Adrenal gland (tissue), 12 donors: ENCODE results near the gene ADGRA1. TPM values are rescaled to one million over a fixed set of nuclear protein-coding genes. Genes with fewer than 3 reads are reported as not detected.

ENCODE experiments used
- DNase-seq, 7 donors: peaks; one replicate each; pipeline ENCODE4 v3.0.0-alpha.2; 2019 to 2020
- H3K27ac ChIP-seq, 5 donors: fragments of 200-600 bp; sonication (generic) in 4 of 5; 1 replicate in 3 of 5; 2 replicates in 2 of 5; pipeline versions ENCODE4 v1.5.1 to v1.8.0; 2016 to 2020; ENCODE audit warnings: mild to moderate bottlenecking in 1 of 5
- H3K27me3 ChIP-seq: fragments of 200-600 bp; 2 replicates; pipeline ENCODE4 v1.8.0; 2021
- H3K36me3 ChIP-seq, 2 donors: fragments of 200-600 bp; replicated peaks in 1 of 2; 1 replicate in 1 of 2; 2 replicates in 1 of 2; pipeline versions ENCODE4 v1.5.1 to v1.8.0; 2018 to 2022
- H3K4me1 ChIP-seq, 2 donors: fragments of 200-600 bp; replicated peaks in 1 of 2; 1 replicate in 1 of 2; 2 replicates in 1 of 2; pipeline versions ENCODE4 v1.5.1 to v1.8.0; 2018 to 2021
- H3K4me3 ChIP-seq, 4 donors: fragments of 200-600 bp; sonication (generic) in 3 of 4; one replicate each; pipeline ENCODE4 v1.5.1; 2016 to 2018
- H3K9me3 ChIP-seq, 3 donors: fragments of 200-600 bp; sonication (generic) in 1 of 3; replicated peaks in 1 of 3; 1 replicate in 2 of 3; 2 replicates in 1 of 3; pipeline versions ENCODE4 v1.5.1 to v1.8.0; 2016 to 2021
- POLR2A ChIP-seq, 2 donors: fragments of 450-650 bp; IDR thresholded peaks; one replicate each; pipeline ENCODE4 v1.6.1; 2017; ENCODE audit warnings: antibody characterized with exemption in 2 of 2, mild to moderate bottlenecking in 2 of 2, moderate library complexity in 1 of 2
- WGBS, 4 donors: extraction: QIAGEN DNeasy Blood & Tissue Kit in 2 of 4; methylation state at CpG; one replicate each; pipeline versions ENCODE4 v1.1.5 to v1.1.7; 2013 to 2017; 5-methylcytosine and 5-hydroxymethylcytosine counted together
- intact Hi-C, 2 donors: fragments of 100-400 bp; cut with DNase I; formaldehyde crosslinking; loops; one replicate each; pipeline versions ENCODE4 v1.14.1 to v1.15.0; 2022 to 2023
- polyA plus RNA-seq, 3 donors: library from polyadenylated mRNA; stranded (reverse); fragments of 200-250 nt in 2 of 3; fragments of 350-450 nt in 1 of 3; fragmentation: Illumina TruSeq in 1 of 3; extraction: RNeasy Lipid Tissue Mini Kit (QIAGEN cat#74804) in 1 of 3; gene quantifications; one replicate each; pipeline ENCODE4 v1.2.3, GENCODE V29; 2013 to 2014
- total RNA-seq, 9 donors: library from RNA; depleted of rRNA in 4 of 9; stranded (reverse); fragments of >200 nt in 4 of 9; fragments of 120-200 nt in 1 of 9; fragmentation: NEBNext Ultra II Directional in 1 of 9; extraction: Animal tissue kit (Norgen Biotek cat#: 25700) in 1 of 9; gene quantifications; one replicate each; pipeline versions ENCODE4 v1.1.0 to v1.2.4, GENCODE V29; 2013 to 2023
- TF ChIP-seq, protein P1 (sequence below), 6 experiments: fragments of 450-650 bp in 4 of 6; fragments of 200-600 bp in 2 of 6; sonication (generic) in 1 of 6; IDR thresholded peaks; 1 replicate in 5 of 6; 2 replicates in 1 of 6; pipeline versions ENCODE4 v1.5.1 to v1.8.0; 2016 to 2021; ENCODE audit warnings: antibody characterized with exemption in 6 of 6, mild to moderate bottlenecking in 2 of 6, moderate library complexity in 1 of 6
- donor health status: healthy with polysubstance abuse.
- donor health status: Bipolar disorder and iron deficiency.
- donor health status: DM: yes; HTN: yes; CAD: no.
- donor health status: DM: no; HTN: no; CAD: no.
- donor health status: DM: no; HTN: no; CAD: no.
- donor health status: DM: yes; HTN: yes; CAD: no.

Gene ADGRA1
- total and polyA plus RNA-seq, 12 donors, result 0.06 to 8.2 (median 2.7) TPM; not detected in 2

- Histone ChIP-seq H3K36me3 (no peaks in the 10 kb centered on the region), H3K4me3 (no peak overlapping the region), H3K27me3 (peaks cover 12% of the 10 kb centered on the region), H3K4me1 (no peaks in the 10 kb centered on the region), H3K27ac (no peak overlapping the region), H3K9me3 (no peaks in the 10 kb centered on the region)
- 79 to 88% (median 86%) methylated on average over 22 to 30 of the region's 30 CpGs for WGBS, 4 donors
- no peak for TF ChIP-seq POLR2A (IDR thresholded peaks at IDR 0.05)
- TF ChIP-seq, protein P1, sequence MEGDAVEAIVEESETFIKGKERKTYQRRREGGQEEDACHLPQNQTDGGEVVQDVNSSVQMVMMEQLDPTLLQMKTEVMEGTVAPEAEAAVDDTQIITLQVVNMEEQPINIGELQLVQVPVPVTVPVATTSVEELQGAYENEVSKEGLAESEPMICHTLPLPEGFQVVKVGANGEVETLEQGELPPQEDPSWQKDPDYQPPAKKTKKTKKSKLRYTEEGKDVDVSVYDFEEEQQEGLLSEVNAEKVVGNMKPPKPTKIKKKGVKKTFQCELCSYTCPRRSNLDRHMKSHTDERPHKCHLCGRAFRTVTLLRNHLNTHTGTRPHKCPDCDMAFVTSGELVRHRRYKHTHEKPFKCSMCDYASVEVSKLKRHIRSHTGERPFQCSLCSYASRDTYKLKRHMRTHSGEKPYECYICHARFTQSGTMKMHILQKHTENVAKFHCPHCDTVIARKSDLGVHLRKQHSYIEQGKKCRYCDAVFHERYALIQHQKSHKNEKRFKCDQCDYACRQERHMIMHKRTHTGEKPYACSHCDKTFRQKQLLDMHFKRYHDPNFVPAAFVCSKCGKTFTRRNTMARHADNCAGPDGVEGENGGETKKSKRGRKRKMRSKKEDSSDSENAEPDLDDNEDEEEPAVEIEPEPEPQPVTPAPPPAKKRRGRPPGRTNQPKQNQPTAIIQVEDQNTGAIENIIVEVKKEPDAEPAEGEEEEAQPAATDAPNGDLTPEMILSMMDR (IDR thresholded peaks at IDR 0.05), result no peak
- DNase-seq, result no peak
- intact Hi-C loops, result no loop called here
Observed at GRCh38 chr10:133076274-133077038, 11.3 kb upstream of the ADGRA1 start.

DNA sequence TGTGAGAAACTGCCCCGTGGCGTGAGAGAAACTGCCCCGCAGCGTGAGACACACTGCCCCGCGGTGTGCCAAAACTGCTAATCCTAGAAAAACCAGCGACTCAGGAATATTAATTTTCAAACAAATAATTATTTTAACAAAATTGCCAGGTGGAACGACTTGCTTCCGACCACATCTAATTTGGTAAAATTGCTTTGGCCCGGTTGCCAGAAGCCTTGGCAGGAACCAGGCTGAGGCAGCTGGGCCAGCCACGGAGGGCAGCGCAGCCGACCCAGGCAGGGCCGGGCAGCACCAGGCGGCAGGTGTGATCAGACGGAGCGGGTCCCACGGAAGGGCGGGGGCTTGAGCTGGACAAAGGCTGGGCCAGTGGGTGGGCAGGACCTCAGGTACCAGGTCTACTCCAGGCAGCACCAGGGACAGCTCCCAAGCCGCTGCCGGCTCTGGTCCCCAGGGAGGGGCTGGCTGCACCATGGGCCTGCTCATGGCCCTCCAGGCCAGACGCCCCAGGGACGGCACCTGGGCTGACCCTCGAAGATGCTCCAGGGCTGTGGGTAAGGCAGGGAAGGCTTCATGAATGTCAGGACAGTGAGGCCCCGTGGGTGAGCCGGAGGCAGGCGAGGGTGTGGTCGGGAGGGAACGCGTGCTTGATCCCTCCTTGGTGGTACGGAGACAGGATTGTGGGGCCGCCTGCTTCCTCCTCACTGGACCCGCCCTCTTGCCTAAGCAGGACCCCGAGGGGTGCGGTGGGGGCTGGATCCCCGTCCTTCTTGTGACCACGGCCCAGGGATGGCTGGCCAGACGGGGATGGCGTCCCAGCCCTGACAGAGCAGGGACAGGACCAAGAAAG is 7.7 kb upstream of the ADGRA1 start:
- Histone ChIP-seq H3K36me3 (no peaks in the 10 kb centered on the region), H3K27ac (no peak overlapping the region), H3K4me1 (no peaks in the 10 kb centered on the region), H3K9me3 (no peaks in the 10 kb centered on the region), H3K27me3 (peaks cover 15% of the 10 kb centered on the region), H3K4me3 (no peak overlapping the region)
- WGBS, 4 donors, result 61 to 70% (median 62%) methylated on average over 19 to 39 of the region's 39 CpGs
- intact Hi-C loops, result no loop called here
- DNase-seq, result no peak
- TF ChIP-seq, protein P1 (IDR thresholded peaks at IDR 0.05), result no peak
- no peak for TF ChIP-seq POLR2A (IDR thresholded peaks at IDR 0.05)

DNA sequence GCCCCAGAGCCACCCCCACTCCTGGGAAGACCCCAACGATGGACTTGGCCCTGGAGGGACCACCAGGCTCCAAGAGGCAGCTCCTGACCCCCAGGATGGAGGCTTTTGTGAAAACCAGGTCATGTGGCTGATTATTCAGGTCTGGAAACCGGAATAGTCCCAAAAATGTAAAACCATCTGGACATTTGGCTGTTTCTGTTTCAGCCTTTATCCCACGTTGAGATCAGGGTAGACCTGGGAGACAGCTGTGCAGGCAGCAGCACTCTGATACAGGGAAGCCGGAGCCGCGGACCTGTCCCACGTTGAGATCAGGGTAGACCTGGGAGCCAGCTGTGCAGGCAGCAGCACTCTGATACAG is 7.1 kb upstream of the ADGRA1 start:
- 59 to 81% (median 79%) methylated on average over 3 to 7 of the region's 7 CpGs for WGBS, 4 donors
- Histone ChIP-seq H3K4me1 (no peaks in the 10 kb centered on the region), H3K4me3 (no peak overlapping the region), H3K27ac (no peak overlapping the region), H3K9me3 (no peaks in the 10 kb centered on the region), H3K27me3 (peaks cover 16% of the 10 kb centered on the region), H3K36me3 (no peaks in the 10 kb centered on the region)
- intact Hi-C loops, result no loop called here
- DNase-seq, result no peak
- TF ChIP-seq, protein P1 (IDR thresholded peaks at IDR 0.05), result no peak
- TF ChIP-seq POLR2A (IDR thresholded peaks at IDR 0.05), result no peak

DNA sequence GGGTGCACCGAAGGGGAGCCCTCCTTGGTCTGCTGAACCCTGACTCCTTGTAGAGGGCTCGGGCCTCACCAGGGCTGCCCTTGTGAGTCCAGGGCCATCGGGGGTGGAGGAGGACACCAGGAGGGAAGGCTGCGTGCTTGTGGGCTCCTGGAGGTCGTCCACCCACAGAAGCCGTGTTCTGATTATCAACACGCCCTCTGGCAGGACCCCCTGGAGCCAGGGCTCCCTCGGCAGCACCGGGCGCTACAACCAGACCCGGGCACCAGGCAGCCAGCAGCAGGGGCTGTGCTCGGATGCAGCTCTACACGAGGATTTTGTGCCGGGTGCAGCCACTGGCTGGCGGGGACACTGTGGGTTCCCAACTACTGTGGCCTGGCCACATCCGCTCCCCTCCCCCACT is 6.1 kb upstream of the ADGRA1 start:
- 78 to 100% (median 86%) methylated on average over 2 to 16 of the region's 16 CpGs for WGBS, 4 donors
- no peak overlapping the region for H3K4me3 ChIP-seq
- peaks cover 18% of the 10 kb centered on the region for H3K27me3 ChIP-seq
- no peaks in the 10 kb centered on the region for H3K4me1 ChIP-seq
- H3K27ac ChIP-seq, result no peak overlapping the region
- no peaks in the 10 kb centered on the region for H3K36me3 ChIP-seq
- H3K9me3 ChIP-seq, result no peaks in the 10 kb centered on the region
- intact Hi-C loops, result no loop called here
- TF ChIP-seq POLR2A (IDR thresholded peaks at IDR 0.05), result no peak
- TF ChIP-seq, protein P1 (IDR thresholded peaks at IDR 0.05), result no peak
- DNase-seq, result no peak
